NCI-H1930 (cell line): ENCODE results near the gene ADAMTS6.

ENCODE experiments used
- DNase-seq, 2 experiments: peaks; one replicate each; lab custom pipeline; 2025; lab: John Stamatoyannopoulos, UW

The ADAMTS6 gene

DNA sequence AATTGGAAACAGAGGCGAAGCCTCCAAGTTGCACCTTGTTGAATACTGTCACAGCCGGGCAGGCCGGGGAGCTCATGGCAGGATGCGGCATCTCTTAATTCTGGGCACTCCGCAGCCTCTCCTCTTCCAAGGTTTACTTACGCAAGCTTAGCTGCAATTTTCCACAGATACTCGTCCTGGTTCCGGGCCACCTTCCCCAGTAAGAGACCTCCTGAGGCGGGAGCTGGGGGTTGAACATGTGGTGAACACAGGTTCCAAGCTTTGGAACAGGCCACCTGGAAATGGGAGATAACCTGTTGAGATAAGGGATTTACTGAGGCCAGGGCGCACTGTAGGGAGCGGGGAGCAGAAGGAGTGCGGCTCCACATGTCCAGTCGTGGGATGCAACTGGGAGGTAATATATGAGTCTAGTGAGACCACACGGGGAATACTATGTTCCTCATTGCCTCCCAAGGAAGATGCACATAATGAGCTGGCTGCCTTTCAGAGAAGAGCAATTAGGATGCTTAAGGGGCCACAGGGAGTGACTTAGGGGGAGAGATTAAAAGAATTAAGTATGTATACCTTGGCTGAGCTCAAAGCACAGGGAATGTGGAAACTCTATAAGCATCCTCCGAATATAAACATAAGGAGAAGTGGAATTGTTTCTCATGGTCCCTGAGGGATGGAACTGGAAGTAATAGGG is 377.8 kb downstream of the ADAMTS6 start:
- no peak for DNase-seq

- DNase-seq: peak; percentile 10 to 48
Measured at GRCh38 chr5:65102976-65103711, 378.6 kb downstream of the ADAMTS6 start.

DNA sequence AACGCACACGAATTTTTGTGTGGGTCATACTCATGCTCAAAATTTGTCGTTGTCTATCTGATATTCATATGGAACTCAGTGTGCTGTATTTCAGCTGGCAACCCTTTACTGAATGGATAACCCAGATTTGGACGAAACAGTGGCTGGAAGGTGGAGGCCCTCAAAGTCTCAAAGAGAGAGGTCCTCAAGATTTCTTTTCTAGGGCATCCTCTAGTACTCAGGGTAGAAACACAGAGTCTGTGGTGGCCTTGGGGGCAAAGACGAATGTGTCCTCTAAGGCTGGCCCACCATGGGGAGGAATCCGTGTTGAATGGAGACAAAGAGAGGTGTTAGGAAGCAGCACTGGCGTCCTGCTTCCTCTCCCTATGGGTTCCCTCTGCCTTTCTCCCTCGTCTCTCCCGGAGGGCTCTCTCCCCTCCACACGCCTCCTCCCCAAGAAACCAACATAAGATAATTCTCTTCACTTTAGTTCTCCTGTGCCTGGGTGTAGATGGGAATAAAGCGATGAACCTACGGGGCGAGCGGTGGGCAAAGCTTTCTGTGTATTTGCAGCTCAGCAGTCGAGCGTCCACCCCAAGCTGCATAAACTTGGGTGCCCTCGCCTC is 379.2 kb downstream of the ADAMTS6 start:
- DNase-seq: no peak

GRCh38 chr5:65101632-65102100 is 380.1 kb downstream of the ADAMTS6 start:
- DNase-seq: no peak

DNA sequence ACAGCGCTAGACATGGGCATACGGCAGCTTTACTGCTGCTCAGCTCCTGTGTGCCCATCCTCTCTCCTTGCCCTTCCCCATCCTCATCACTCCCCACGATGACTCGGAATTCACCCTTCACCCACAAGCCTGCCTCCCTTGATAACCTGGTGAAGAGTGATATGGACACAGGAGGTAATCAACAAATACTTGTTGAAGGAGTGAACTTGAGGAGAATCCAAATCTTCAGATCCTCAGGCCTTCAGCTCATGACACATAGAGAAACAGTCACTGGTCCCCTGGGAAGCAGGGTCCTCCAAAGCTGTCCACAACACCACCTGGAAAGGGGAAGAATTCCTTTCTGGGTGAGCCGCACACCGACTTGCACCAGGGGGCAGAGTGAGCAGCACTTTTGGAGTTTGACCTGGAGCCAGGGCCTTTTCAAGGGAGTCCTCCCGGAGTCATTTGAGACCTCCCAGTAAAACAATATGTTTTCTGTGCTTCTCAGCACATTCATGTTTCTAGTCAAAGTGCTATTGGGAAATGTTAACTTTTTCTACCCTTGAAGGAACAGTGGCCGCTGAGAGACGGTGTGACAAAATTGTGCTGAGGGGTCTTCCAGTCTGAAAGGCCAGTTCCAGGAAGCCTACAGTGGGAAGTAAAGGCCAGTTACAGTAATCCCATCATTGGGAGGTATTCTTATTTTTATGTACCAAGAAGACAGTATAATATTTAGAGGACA is 380.6 kb downstream of the ADAMTS6 start:
- peak; percentile 27 to 43 for DNase-seq
